Natural killer cell treated with Interleukin-12 subunit alpha and Interleukin-12 subunit beta and Interleukin-15 and Interleukin-18, amount 100 ng/mL, for 72 hours (primary cell): ENCODE measurements around the gene PLXNA3. TPM values are rescaled to one million over a fixed set of nuclear protein-coding genes. Genes with fewer than 3 reads are reported as not detected.

ENCODE experiments used
- ATAC-seq, 2 donors: fragments of 150-1000 bp; cut with Tn5 transposase in 1 of 2; sonication (Bioruptor Pico), chemical (Tn5 transposase) in 1 of 2; 2 replicates each; pipeline ENCODE4 v1.10.0; 2021
- DNase-seq: peaks from one replicate; pipeline ENCODE4 v3.0.0; 2022; ENCODE audit warnings: low spot score
- H3K27ac Mint-ChIP-seq, 2 donors: 1 replicate in 1 of 2; 2 replicates in 1 of 2; pipeline ENCODE4 v1.8.0; 2022; ENCODE audit warnings: mixed read lengths in 2 of 2, mild to moderate bottlenecking in 1 of 2, moderate library complexity in 1 of 2
- H3K27me3 Mint-ChIP-seq, 2 donors: 1 replicate in 1 of 2; 2 replicates in 1 of 2; pipeline ENCODE4 v1.8.0; 2022; ENCODE audit warnings: mixed read lengths in 2 of 2
- H3K36me3 Mint-ChIP-seq: one replicate; pipeline ENCODE4 v1.8.0; 2022; ENCODE audit warnings: mixed read lengths
- H3K4me1 Mint-ChIP-seq, 2 donors: 1 replicate in 1 of 2; 2 replicates in 1 of 2; pipeline ENCODE4 v1.8.0; 2022; ENCODE audit warnings: low read depth in 2 of 2, mixed read lengths in 2 of 2, mild to moderate bottlenecking in 1 of 2
- H3K4me3 Mint-ChIP-seq: one replicate; pipeline ENCODE4 v1.8.0; 2022; ENCODE audit warnings: mixed read lengths
- H3K9me3 Mint-ChIP-seq: 2 replicates; pipeline ENCODE4 v1.8.0; 2022; ENCODE audit warnings: mixed read lengths
- total RNA-seq, 2 donors: library from RNA; stranded (reverse); gene quantifications; one replicate each; pipeline ENCODE4 v1.2.3, GENCODE V29; 2022

Gene PLXNA3
- total RNA-seq, 2 donors from 2014 or later, result 52.4 to 61.3 TPM

DNA sequence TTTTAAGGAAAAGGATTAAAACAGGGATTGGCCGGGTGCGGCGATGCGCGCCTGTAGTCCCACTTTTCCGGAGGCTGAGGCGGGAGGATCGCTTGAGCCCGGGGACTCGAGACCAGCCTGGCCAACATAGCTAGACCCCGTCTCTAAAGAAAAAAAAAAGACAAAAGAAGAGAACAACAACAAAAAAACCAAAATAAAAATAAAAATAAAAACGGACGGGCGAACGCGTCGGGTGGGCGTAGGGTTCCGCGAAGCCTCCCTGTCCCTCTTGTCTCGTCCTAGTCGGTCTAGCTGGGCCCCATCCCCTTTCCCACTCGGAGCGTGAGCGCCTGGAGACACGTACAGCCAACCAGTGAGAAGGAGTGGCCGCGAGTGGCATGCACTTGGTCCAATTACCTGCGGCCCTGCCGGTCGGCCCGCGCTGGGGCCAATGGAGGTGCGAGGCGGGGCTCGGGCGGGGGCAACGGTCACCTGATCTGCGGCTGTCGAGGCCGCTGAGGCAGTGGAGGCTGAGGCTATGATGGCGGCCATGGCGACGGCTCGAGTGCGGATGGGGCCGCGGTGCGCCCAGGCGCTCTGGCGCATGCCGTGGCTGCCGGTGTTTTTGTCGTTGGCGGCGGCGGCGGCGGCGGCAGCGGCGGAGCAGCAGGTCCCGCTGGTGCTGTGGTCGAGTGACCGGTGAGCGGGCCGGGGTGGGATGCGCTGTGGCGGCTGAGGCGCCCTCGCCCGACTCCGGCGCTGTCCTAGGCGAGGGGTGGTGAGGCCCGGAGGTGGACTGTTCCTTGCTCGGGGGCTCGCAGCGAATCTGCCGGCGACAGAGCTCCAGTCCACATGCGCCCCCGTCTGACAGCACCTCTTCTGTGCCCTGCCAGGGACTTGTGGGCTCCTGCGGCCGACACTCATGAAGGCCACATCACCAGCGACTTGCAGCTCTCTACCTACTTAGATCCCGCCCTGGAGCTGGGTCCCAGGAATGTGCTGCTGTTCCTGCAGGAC lies 29.6 kb upstream of the PLXNA3 start, which contains the start of gene ATP6AP1:
Gene ATP6AP1, plus strand, starts transcription at position 502 of the 996 bp plus-strand sequence. Its CDS starts 16 bp downstream, at position 518.
- Mint-ChIP-seq H3K27ac (peak within 1 kb of the TSS; percentile 62 to 84), H3K36me3 (no peaks in the 10 kb centered on the region), H3K27me3 (no peaks in the 10 kb centered on the region), H3K4me3 (peak within 1 kb of the TSS; percentile 84), H3K4me1 (peaks cover 23 to 30% of the 10 kb centered on the region in 2 donors), H3K9me3 (no peaks in the 10 kb centered on the region)
- peak; percentile 91 for DNase-seq
- peak; percentile 98 to 99 for ATAC-seq

DNA sequence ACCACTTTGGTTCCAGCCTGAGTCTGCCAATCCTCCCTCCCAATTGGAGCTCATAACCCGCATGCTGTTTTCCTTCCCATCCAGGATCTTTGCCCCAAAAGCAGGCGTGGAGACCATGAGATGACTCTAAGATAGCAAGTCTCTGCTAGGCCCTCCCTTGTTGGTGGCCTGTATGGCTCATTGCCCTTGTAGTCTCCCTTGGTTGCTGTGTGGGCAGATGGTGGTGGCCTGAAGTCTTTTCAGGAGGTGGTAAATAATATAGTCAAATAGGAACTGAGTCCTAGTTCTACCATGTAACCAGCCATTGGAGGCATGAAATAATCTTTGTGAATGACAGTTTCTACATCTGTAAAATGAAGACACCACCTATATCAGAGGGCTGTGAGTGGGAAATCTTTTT lies 28.4 kb upstream of the PLXNA3 start:
- Mint-ChIP-seq H3K4me3 (peak overlapping the region; percentile 84), H3K4me1 (peaks cover 23 to 24% of the 10 kb centered on the region in 2 donors), H3K27ac (peak overlapping the region in 1 of 2 donors; percentile 84), H3K36me3 (no peaks in the 10 kb centered on the region), H3K27me3 (no peaks in the 10 kb centered on the region), H3K9me3 (no peaks in the 10 kb centered on the region)
- DNase-seq (no peak), ATAC-seq (no peak)

GRCh38 chrX:154430479-154430878 lies 27.6 kb upstream of the PLXNA3 start:
- Mint-ChIP-seq H3K27me3 (no peaks in the 10 kb centered on the region), H3K36me3 (no peaks in the 10 kb centered on the region), H3K27ac (peak overlapping the region; percentile 84 to 86), H3K4me3 (peak overlapping the region; percentile 82), H3K4me1 (peaks cover 23 to 24% of the 10 kb centered on the region in 2 donors), H3K9me3 (no peaks in the 10 kb centered on the region)
- DNase-seq, result no peak
- ATAC-seq, result no peak

- DNase-seq (no peak), ATAC-seq (peak in 1 of 2 donors; percentile 25)
- H3K27me3 Mint-ChIP-seq, result no peaks in the 10 kb centered on the region
- H3K27ac Mint-ChIP-seq, result peak overlapping the region; percentile 84 to 86
- H3K4me3 Mint-ChIP-seq, result peak overlapping the region; percentile 82
- peaks cover 23 to 28% of the 10 kb centered on the region in 2 donors for H3K4me1 Mint-ChIP-seq
- H3K9me3 Mint-ChIP-seq, result no peaks in the 10 kb centered on the region
- H3K36me3 Mint-ChIP-seq, result no peaks in the 10 kb centered on the region
Measured at GRCh38 chrX:154430916-154431315, 27.2 kb upstream of the PLXNA3 start.

DNA sequence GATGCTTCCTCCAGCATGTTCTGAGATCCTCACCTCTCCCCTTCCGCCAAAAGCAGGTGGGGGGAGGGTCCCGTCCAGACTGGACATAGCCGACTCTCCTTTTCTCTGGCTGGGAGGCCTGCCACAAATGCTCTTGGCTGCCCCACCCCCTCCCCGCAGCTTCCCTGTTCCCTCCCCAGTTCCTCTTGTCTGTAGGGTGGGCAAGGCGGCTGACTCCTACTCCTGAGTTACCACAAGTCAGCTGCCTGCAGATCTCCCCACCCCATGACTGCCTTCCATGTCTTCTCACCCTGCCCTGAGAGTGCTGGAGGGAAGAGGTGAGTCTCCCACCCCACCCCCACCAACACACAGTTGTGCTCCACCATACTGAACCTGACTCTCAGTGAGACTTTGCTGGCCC lies 26.7 kb upstream of the PLXNA3 start:
- peak overlapping the region; percentile 82 for H3K4me3 Mint-ChIP-seq
- H3K9me3 Mint-ChIP-seq, result no peaks in the 10 kb centered on the region
- DNase-seq (no peak), ATAC-seq (no peak)
- peaks cover 27 to 32% of the 10 kb centered on the region in 2 donors for H3K4me1 Mint-ChIP-seq
- no peaks in the 10 kb centered on the region for H3K36me3 Mint-ChIP-seq
- peak overlapping the region; percentile 84 to 86 for H3K27ac Mint-ChIP-seq
- H3K27me3 Mint-ChIP-seq, result no peaks in the 10 kb centered on the region

- ATAC-seq, result no peak
- Mint-ChIP-seq H3K4me3 (no peak overlapping the region), H3K36me3 (no peaks in the 10 kb centered on the region), H3K4me1 (peaks cover 27 to 33% of the 10 kb centered on the region in 2 donors), H3K9me3 (no peaks in the 10 kb centered on the region), H3K27me3 (no peaks in the 10 kb centered on the region), H3K27ac (no peak overlapping the region)
- peak; percentile 22 for DNase-seq
Measured at GRCh38 chrX:154432210-154432609, 25.9 kb upstream of the PLXNA3 start.

DNA sequence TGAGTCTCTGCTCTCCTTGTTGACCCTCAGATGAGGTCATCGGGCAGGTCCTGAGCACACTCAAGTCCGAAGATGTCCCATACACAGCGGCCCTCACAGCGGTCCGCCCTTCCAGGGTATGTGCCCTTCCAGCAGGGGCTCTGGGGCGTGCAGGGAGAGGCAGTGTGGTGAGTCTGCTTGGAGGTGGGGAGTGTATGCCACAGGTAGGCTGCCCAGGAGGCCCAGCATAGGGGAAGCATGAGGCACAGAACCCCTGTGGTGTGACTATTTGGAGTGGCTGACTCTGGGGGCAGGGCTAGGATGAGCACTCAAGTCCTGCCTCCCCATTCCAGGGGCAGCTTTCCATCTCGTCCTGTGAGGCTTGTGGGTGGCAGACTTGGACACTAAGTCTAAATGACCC lies 24.5 kb upstream of the PLXNA3 start:
- ATAC-seq, result no peak
- no peak overlapping the region for H3K4me3 Mint-ChIP-seq
- H3K27me3 Mint-ChIP-seq, result peaks cover 0 to 3% of the 10 kb centered on the region in 2 donors
- H3K36me3 Mint-ChIP-seq, result no peaks in the 10 kb centered on the region
- H3K27ac Mint-ChIP-seq, result no peak overlapping the region
- peaks cover 28 to 33% of the 10 kb centered on the region in 2 donors for H3K4me1 Mint-ChIP-seq
- H3K9me3 Mint-ChIP-seq, result no peaks in the 10 kb centered on the region
- DNase-seq, result no peak

DNA sequence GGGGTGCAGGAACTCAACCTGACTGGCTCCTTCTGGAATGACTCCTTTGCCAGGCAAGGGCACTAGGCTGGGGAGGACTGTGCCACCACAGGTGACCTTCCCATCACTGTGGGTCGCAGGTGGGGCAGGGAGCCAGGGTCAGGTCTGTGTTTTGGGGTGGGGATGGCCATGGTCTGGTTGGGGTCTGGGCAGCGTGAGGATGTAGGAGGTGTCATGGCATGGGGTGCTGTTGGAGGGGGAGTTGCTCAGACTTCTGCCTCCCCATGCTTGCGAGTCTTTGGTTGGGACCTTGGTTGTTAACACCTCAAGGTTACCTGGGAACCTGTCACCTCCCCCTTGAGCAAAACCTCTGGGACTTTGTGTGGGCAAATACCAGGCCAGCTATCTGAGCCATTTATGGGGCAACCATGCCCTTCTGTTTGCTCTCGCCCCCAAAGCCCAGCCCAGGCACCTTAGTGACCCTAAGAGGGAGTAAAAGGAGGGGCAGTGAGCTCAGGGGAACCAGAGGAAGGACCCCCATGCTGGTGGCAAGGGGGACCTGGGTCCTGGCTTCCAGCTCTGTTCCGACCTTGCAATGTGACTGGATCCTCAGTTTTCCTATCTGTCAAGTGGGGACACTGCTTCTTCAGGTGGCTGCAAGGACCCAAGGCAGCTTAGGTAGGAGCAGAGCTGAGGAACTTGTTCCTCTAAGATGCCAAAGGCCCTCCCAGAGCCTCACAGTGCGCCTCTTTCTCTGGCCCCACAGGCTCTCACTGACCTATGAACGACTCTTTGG lies 23.5 kb upstream of the PLXNA3 start:
- no peaks in the 10 kb centered on the region for H3K9me3 Mint-ChIP-seq
- no peak overlapping the region for H3K4me3 Mint-ChIP-seq
- ATAC-seq (no peak), DNase-seq (no peak)
- peaks cover 22 to 28% of the 10 kb centered on the region in 2 donors for H3K4me1 Mint-ChIP-seq
- peaks cover 0 to 3% of the 10 kb centered on the region in 2 donors for H3K27me3 Mint-ChIP-seq
- no peaks in the 10 kb centered on the region for H3K36me3 Mint-ChIP-seq
- H3K27ac Mint-ChIP-seq, result no peak overlapping the region

- Mint-ChIP-seq H3K4me1 (peaks cover 19 to 24% of the 10 kb centered on the region in 2 donors), H3K27ac (peak overlapping the region in 1 of 2 donors; percentile 90), H3K36me3 (no peaks in the 10 kb centered on the region), H3K27me3 (peaks cover 0 to 3% of the 10 kb centered on the region in 2 donors), H3K4me3 (no peak overlapping the region), H3K9me3 (no peaks in the 10 kb centered on the region)
- DNase-seq (no peak), ATAC-seq (no peak)
Measured at GRCh38 chrX:154435171-154435733, 22.8 kb upstream of the PLXNA3 start.

DNA sequence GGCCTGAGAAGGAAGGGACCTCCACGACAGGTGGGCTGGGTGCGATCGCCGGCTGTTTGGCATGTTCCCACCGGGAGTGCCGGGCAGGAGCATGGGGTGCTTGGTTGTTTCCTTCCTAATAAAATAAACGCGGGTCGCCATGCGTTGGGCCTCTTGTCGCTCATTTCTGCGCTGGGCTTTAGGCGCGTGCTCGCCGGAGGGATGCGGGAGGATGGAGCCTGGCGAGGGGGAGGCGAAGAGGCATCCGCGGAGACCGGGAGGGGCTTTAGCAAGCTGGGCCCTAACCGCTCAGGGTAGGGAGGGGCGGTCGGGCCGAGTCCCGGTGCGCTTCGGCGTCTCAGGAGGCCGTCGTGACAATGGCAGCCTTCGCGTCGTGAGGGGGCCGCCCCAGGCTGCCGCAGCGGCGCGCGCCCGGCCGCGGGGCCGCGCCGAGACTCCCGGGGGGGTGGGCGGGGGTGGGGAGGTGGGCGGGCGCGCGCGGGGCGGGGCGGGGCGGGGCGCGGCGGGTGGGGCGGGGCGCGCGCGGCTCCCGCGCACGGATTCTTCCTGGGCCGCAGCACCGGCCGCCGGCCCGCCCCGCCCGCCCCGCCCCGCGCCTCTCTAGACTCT lies 21.6 kb upstream of the PLXNA3 start:
- H3K4me3 Mint-ChIP-seq, result peak overlapping the region; percentile 61
- H3K9me3 Mint-ChIP-seq, result no peaks in the 10 kb centered on the region
- peak; percentile 80 to 83 for ATAC-seq
- H3K4me1 Mint-ChIP-seq, result peaks cover 10 to 15% of the 10 kb centered on the region in 2 donors
- H3K27ac Mint-ChIP-seq, result peak overlapping the region; percentile 71 to 90
- H3K27me3 Mint-ChIP-seq, result peaks cover 0 to 3% of the 10 kb centered on the region in 2 donors
- H3K36me3 Mint-ChIP-seq, result no peaks in the 10 kb centered on the region
- DNase-seq, result no peak

DNA sequence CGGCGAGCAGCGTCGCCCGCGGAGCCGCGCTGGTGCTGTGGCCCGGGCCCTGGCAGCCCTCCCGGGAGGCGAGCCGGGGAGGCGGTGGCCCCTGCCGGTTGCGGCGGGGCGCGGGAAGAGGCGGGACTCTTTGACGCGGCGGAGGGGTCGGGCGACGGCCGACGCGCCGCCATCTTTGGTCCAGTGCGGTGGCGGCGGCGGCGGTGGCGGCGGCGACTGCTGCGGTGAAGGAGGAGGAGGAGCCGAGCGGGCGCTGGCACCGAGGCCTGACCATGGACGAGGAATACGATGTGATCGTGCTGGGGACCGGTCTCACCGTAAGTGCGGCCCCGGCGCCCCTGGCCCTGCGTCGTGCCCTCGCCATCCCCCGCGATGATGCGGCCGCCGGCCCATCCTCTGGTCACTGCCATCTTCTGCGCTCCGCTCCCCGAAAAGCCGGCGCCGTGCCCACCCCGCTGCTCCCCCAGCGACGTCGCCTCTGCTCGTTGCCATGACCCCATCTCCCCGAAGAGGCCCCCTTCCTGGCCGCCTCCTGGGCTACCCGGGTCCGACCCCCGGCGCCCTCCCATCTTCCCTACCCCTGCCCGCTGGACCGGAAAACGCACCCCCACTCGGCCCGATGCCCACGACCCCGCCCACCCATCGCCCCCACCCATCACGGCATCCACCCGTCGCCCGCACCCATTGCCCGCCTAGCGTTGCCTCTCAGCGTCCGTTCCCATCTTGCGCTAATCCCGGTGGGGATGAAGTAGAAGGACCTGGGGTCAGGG lies 20.9 kb upstream of the PLXNA3 start, which contains the start of gene GDI1:
Gene GDI1, plus strand, starts transcription at position 172 of the 770 bp plus-strand sequence. Its CDS starts 101 bp downstream, at position 273.
- Mint-ChIP-seq H3K9me3 (no peaks in the 10 kb centered on the region), H3K36me3 (no peaks in the 10 kb centered on the region), H3K4me3 (peak within 1 kb of the TSS; percentile 86), H3K27ac (peak within 1 kb of the TSS; percentile 71 to 90), H3K27me3 (peaks cover 0 to 3% of the 10 kb centered on the region in 2 donors), H3K4me1 (peaks cover 10 to 13% of the 10 kb centered on the region in 2 donors)
- peak; percentile 77 for DNase-seq
- peak; percentile 79 to 82 for ATAC-seq
